HG02678 (cell line): Measurements from ENCODE around the gene NINL.

Experiments
- ATAC-seq: cut with Tn5 transposase; IDR thresholded peaks from one replicate; pipeline ENCODE4 v1.9.1; 2021; ENCODE audit warnings: mild to moderate bottlenecking, moderate library complexity; ENCODE audit not compliant: unreplicated experiment

NINL gene

DNA sequence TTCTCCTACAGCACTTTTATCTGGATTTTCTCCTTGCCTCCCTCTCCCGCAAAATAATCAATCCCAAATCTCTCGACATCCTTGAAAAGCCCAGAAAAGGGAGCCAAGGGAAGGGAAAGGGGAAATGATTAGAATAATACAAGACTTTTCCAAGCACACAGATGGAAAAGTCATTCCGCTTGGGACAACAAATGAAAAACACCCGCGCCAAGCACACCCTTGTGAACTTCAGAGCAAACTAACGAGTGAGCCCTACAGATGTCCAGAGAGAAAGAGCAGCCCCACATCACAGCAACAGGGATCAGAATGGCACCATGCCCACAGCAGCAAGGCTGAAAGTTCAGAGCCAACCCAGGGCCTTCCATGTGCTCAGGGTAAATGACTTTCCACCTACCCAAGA is 49.6 kb downstream of the NINL start:
- no peak for ATAC-seq

- no peak for ATAC-seq
These were observed 50.5 kb downstream of the NINL start for GRCh38 chr20:25534845-25535244.

DNA sequence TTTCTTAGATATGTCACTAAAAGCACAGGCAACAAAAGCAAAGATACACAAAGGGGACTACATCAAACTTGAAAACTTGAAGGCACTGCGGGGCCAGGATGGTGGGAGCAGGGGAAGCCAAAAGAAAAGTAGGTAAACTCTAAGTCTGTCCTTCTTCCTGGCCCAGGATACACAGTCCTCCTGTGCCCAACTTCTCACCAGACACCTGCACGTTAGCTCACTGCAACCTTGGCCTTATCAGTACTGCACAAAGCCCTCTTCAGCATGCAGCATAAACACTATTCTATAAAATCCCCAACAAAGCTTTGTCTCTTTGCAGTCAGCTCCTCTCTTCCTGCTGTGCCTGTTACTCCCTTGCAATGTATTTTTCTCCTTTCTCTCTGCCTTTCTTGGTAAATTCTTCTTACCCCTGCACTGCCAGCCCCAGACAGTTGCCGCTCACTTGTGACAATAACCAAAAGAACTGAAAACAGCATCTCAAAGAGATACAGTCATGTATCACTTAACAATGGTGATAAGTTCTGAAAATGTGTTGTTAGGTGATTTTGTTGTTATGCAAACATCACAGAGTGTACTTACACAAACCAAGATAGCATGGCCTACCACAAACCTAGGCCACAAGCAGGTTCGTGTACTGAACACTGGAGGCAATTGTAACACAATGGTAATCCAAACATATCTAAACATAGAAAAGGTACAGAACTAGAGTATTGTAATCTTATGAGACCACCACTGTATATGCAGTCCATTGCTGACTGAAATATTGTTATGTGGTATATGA is 51.2 kb downstream of the NINL start:
- ATAC-seq: no peak

DNA sequence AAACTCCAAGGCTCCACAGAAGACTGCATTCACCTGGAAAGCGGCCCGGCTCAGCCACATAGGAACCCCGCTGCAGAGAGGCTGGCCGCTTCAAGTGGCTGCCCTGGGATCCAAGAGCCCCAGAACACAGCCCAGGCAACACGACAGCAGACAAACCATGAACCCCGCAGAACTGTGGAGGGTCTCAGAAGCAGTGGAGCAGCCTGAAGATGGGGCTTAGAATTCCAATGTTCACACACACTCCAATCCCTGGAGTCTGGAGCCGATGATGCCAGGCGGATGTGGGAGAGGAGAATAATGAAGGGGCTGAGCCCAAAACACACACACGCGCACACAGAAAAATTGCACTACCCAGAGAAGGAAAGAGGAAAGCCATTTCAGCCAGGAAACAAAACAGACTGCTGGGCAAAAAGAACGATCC is 52.4 kb downstream of the NINL start:
- no peak for ATAC-seq

- no peak for ATAC-seq
These were observed 53.1 kb downstream of the NINL start for GRCh38 chr20:25532015-25532751.

- no peak for ATAC-seq
These were observed 55.9 kb downstream of the NINL start for GRCh38 chr20:25529295-25529951.

DNA sequence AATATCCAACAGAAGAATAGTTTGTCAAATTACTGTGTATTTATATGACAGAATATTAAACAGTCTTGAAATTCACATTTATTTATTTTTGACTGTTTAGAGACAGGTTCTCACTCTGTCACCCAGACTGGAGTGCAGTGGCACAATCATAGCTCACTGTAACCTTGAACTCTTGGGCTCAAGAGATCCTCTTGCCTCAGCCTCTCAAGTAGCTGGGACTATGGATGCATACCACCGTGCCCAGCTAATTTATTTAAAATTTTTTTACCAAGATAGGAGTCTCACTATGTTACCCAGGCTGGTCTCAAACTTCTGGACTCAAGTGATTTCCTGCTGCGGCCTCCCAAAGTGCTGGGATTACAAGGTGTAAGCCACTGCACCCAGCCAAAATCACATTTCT is 57.4 kb downstream of the NINL start:
- ATAC-seq: no peak

DNA sequence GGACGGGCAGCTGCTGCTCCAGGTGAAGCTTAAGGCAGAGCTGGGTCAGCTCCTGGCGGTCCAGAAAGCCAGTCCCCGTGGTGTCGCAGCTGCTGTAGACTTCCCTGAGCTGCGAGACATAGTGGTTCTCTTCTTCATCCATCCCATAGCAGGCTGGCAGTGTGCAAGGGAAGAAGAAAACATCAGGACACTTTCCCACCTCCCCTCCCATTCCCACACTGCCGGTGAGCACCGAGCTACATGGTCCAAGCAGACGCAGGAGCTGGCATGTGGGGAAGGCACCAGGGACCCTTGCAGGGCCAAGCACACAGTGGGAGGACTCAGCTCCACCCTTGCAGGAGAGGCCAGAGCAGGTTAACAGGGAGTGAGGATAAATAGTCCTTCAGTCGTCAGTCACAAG is 58.9 kb downstream of the NINL start:
- ATAC-seq: no peak

- ATAC-seq: no peak
These were observed 59.5 kb downstream of the NINL start for GRCh38 chr20:25525867-25526266.

DNA sequence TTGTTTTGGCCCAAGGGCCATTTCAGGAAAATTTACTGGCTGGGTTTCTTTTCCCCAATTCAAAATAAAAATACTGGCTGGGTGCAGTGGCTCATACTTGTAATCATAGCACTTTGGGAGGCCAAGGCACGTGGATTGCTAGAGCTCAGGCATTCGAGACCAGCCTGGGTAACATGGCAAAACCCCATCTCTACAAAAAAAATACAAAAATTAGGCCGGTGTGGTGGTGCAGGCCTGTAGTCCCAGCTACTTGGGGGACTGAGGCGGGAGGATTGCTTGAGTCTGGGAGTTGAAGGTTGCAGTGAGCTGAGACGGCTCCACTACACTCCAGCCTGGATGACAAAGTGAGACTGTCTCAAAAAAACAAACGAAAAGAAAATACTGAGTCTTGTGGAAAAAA is 60.0 kb downstream of the NINL start:
- ATAC-seq: no peak

DNA sequence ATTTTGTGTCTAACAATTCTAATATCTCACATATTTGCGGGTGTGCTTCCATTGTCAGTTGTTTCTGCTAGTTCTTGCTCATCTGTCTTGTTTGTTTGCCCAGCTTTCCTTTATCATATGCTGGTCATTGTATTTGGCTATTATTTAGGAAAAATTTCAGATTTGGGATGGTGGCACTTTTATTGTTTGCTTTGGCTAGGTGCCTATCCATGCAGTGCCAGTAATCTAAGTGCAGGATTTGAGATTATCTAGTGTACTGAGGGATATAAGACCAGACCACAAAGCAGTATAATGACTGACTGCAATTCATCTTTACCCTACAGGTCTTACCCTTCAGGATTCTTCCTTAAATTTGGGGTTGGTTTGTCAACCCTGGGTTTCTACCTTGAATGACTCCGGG is 63.9 kb downstream of the NINL start:
- ATAC-seq: no peak

DNA sequence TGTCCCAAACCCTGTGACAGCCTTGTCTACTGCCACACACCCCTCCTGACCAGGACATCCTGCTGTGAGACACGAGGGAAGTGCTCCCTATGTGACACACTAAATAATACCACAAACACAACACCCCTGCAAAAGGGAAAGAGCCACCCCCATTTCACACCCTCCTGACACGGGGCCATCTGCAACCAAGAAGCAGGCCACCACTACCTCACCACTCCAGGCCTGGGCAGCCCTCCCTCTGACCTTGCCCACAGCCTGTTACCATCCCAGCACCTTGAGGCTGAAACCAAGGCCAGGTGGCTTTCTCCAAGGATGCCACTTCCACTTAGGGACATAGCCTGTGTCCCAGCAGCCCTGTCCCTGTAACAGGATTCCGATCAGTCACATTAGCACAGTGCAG is 68.2 kb downstream of the NINL start:
- ATAC-seq: no peak

DNA sequence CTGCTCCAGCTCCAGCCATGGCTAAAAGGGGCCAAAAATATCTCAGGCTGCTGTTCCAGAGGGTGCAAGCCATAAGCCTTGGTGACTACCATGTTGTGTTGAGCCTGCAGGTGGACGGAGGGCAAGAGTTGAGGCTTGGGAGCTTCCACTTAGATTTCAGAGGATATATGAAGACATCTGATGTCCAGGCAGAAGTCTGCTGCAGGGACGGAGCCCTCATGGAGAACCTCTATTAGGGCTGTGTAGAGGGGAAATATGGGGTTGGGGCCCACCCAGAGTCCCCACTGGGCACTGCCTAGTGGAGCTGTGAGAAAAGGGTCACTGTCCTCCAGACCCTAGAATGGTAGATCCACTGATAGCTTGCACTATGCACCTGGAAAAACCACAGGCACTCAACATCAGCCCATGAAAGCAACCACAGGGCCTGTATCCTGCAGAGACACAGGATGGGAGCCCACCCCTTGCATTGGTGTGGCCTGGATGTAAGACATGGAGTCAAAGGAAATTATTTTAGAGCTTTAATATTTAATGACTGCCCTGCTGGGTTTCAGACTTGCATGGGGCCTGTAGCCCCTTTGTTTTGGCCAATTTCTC is 70.5 kb downstream of the NINL start:
- ATAC-seq: no peak

GRCh38 chr20:25514195-25514594 is 71.1 kb downstream of the NINL start:
- no peak for ATAC-seq

DNA sequence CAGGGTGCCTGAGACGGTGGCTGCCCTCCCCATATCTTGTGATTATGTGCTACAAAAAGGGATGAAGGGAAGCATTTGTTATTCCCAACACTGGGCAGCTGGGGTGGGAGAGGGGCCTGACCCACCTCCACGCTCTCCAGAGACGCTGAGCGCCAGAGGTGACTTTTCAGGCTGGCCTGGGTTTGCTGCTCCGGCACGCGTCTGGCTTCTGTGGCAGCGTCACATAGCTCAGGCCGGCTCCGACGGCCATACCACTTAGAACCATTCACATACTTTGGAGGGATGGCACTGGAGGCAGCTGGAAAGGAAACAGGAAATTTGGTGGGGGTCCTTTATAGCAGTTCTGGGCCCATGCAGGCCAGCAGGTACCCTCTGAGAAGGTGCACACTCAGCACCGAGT is 72.6 kb downstream of the NINL start:
- ATAC-seq: no peak

GRCh38 chr20:25511183-25511582 is 74.1 kb downstream of the NINL start:
- no peak for ATAC-seq

- no peak for ATAC-seq
These were observed 74.6 kb downstream of the NINL start for GRCh38 chr20:25510721-25511120.

GRCh38 chr20:25510202-25510601 is 75.1 kb downstream of the NINL start:
- no peak for ATAC-seq

- no peak for ATAC-seq
These were observed 76.2 kb downstream of the NINL start for GRCh38 chr20:25509084-25509483.

DNA sequence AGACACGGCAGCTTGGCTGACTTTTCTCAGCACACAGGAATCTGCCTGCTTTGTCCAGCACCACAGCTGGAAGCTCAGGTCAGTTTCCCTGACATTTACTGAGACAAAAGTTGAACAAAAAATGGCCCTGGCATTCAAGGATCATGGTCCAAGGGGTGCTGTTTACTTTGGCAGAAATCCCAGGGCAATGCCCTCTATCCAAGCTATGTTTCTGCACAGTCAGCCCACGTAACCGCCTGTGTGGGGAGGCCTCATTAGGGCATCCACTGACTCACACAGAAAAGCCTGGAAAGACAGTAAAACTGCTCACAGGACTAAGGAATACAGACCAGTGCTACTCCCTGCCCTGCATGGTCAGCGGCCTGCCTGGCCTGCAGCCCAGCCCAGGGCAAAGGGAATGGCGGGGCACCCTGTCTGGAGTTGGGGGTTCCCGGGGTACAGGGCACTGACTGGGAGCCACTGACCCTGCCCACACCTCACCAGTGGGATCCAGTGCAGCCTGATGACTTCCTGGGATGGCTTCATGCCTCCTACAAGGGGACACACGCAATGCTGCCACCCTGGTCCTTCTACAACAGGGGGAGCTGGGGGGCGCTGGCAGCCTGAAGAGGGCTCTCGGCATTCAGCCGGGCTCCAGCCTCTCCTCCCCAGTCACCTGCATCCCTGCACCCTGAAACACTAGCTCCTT is 77.1 kb downstream of the NINL start:
- ATAC-seq: no peak
